GM19467 (cell line): ENCODE measurements around the gene FTCDNL1.

Experiments
- ATAC-seq: cut with Tn5 transposase; IDR thresholded peaks from one replicate; pipeline ENCODE4 v1.9.1; 2021; ENCODE audit warnings: mild to moderate bottlenecking, moderate library complexity; ENCODE audit not compliant: unreplicated experiment

Gene FTCDNL1

GRCh38 chr2:199744260-199744659 is 106.7 kb downstream of the FTCDNL1 start:
- no peak for ATAC-seq

GRCh38 chr2:199743415-199744120 is 107.4 kb downstream of the FTCDNL1 start:
- no peak for ATAC-seq

- no peak for ATAC-seq
These were observed 108.1 kb downstream of the FTCDNL1 start for GRCh38 chr2:199742884-199743283.

GRCh38 chr2:199740111-199740428 is 110.9 kb downstream of the FTCDNL1 start:
- ATAC-seq: no peak

GRCh38 chr2:199739413-199740110 is 111.4 kb downstream of the FTCDNL1 start:
- ATAC-seq: no peak

GRCh38 chr2:199738727-199739412 is 112.1 kb downstream of the FTCDNL1 start:
- no peak for ATAC-seq

GRCh38 chr2:199734651-199735050 is 116.3 kb downstream of the FTCDNL1 start:
- no peak for ATAC-seq

- ATAC-seq: no peak
These were observed 117.0 kb downstream of the FTCDNL1 start for GRCh38 chr2:199734011-199734410.

GRCh38 chr2:199727801-199728200 is 123.2 kb downstream of the FTCDNL1 start:
- no peak for ATAC-seq

- no peak for ATAC-seq
These were observed 123.7 kb downstream of the FTCDNL1 start for GRCh38 chr2:199727306-199727705.

GRCh38 chr2:199718074-199718473 is 132.9 kb downstream of the FTCDNL1 start:
- no peak for ATAC-seq

- ATAC-seq: no peak
These were observed 133.4 kb downstream of the FTCDNL1 start for GRCh38 chr2:199717587-199717907.

- ATAC-seq: no peak
These were observed 134.0 kb downstream of the FTCDNL1 start for GRCh38 chr2:199716807-199717586.

- ATAC-seq: no peak
These were observed 137.2 kb downstream of the FTCDNL1 start for GRCh38 chr2:199713746-199714145.

GRCh38 chr2:199710551-199710950 is 140.4 kb downstream of the FTCDNL1 start:
- no peak for ATAC-seq
